ENCODE results near the gene MFAP4. TPM values are rescaled to one million over a fixed set of nuclear protein-coding genes. Genes with fewer than 3 reads are reported as not detected.

MFAP4 gene
- total and polyA plus RNA-seq, 7 donors: 5.8 to 44.5 (median 8.9) TPM

- ATAC-seq: no peak
- TF ChIP-seq CTCF (IDR thresholded peaks at IDR 0.05): no peak
- no peaks in the 10 kb centered on the region for H3K4me1 ChIP-seq
- H3K36me3 ChIP-seq (ENCODE audit: insufficient read depth in 1 of 2, low read depth in 1 of 2): no peaks in the 10 kb centered on the region
- H3K27me3 ChIP-seq (ENCODE audit: insufficient read depth in 3 of 3, low read length in 2 of 3): no peaks in the 10 kb centered on the region
- H3K27ac ChIP-seq: no peak overlapping the region
- no peaks in the 10 kb centered on the region for H3K9me3 ChIP-seq
- H3K4me3 ChIP-seq: no peak overlapping the region
- intact Hi-C loops (cut with DNase I): no loop called here
- WGBS, 3 donors: 96 to 100% (median 98%) methylated on average over 3 of the region's 3 CpGs
- no peak for DNase-seq
These were observed 22.1 kb upstream of the MFAP4 start for GRCh38 chr17:19409066-19409465.

GRCh38 chr17:19408346-19408710 is 21.3 kb upstream of the MFAP4 start:
- Histone ChIP-seq H3K36me3 (ENCODE audit: insufficient read depth in 1 of 2, low read depth in 1 of 2) (no peaks in the 10 kb centered on the region), H3K4me3 (no peak overlapping the region), H3K9me3 (no peaks in the 10 kb centered on the region), H3K27ac (no peak overlapping the region), H3K4me1 (no peaks in the 10 kb centered on the region), H3K27me3 (ENCODE audit: insufficient read depth in 3 of 3, low read length in 2 of 3) (no peaks in the 10 kb centered on the region)
- 89 to 94% (median 90%) methylated on average over 2 of the region's 2 CpGs for WGBS, 3 donors
- ATAC-seq (no peak), DNase-seq (no peak)
- intact Hi-C loops (cut with DNase I): no loop called here
- no peak for TF ChIP-seq CTCF (IDR thresholded peaks at IDR 0.05)

GRCh38 chr17:19407601-19408345 is 20.8 kb upstream of the MFAP4 start:
- H3K4me3 ChIP-seq: no peak overlapping the region
- DNase-seq: no peak
- no peak overlapping the region for H3K27ac ChIP-seq
- intact Hi-C loops (cut with DNase I): no loop called here
- no peaks in the 10 kb centered on the region for H3K36me3 ChIP-seq (ENCODE audit: insufficient read depth in 1 of 2, low read depth in 1 of 2)
- TF ChIP-seq CTCF (IDR thresholded peaks at IDR 0.05): no peak
- H3K4me1 ChIP-seq: no peaks in the 10 kb centered on the region
- ATAC-seq: no peak
- 95 to 99% (median 99%) methylated on average over 10 of the region's 10 CpGs for WGBS, 3 donors
- no peaks in the 10 kb centered on the region for H3K9me3 ChIP-seq
- H3K27me3 ChIP-seq (ENCODE audit: insufficient read depth in 3 of 3, low read length in 2 of 3): no peaks in the 10 kb centered on the region

GRCh38 chr17:19405114-19405513 is 18.1 kb upstream of the MFAP4 start:
- no peaks in the 10 kb centered on the region for H3K27me3 ChIP-seq (ENCODE audit: insufficient read depth in 3 of 3, low read length in 2 of 3)
- no peak for ATAC-seq
- no peak for TF ChIP-seq CTCF (IDR thresholded peaks at IDR 0.05)
- no peak overlapping the region for H3K4me3 ChIP-seq
- H3K36me3 ChIP-seq (ENCODE audit: insufficient read depth in 1 of 2, low read depth in 1 of 2): no peaks in the 10 kb centered on the region
- H3K9me3 ChIP-seq: no peaks in the 10 kb centered on the region
- no peak overlapping the region for H3K27ac ChIP-seq
- intact Hi-C loops (cut with DNase I): no loop called here
- 90 to 95% (median 91%) methylated on average over 5 of the region's 5 CpGs for WGBS, 3 donors
- no peak for DNase-seq
- no peaks in the 10 kb centered on the region for H3K4me1 ChIP-seq

- Histone ChIP-seq H3K36me3 (ENCODE audit: insufficient read depth in 1 of 2, low read depth in 1 of 2) (no peaks in the 10 kb centered on the region), H3K27ac (no peak overlapping the region), H3K9me3 (no peaks in the 10 kb centered on the region), H3K27me3 (ENCODE audit: insufficient read depth in 3 of 3, low read length in 2 of 3) (no peaks in the 10 kb centered on the region), H3K4me3 (no peak overlapping the region), H3K4me1 (no peaks in the 10 kb centered on the region)
- intact Hi-C loops (cut with DNase I): no loop called here
- ATAC-seq (no peak), DNase-seq (no peak)
- TF ChIP-seq CTCF (IDR thresholded peaks at IDR 0.05): no peak
- WGBS, 3 donors: 82 to 88% (median 83%) methylated on average over 1 of the region's 1 CpG
These were observed 17.3 kb upstream of the MFAP4 start for GRCh38 chr17:19404264-19404663.

Measured in psoas muscle (tissue), 8 donors.